NAMALWA (cell line): ENCODE data around the gene SYTL3.

Experiments
- DNase-seq: peaks from one replicate; pipeline ENCODE4 v3.0.0-alpha.2; 2015; ENCODE audit warnings: low spot score

Gene SYTL3

GRCh38 chr6:158799051-158799792, 149.4 kb downstream of the SYTL3 start:
- peak; percentile 54 for DNase-seq

- DNase-seq, result no peak
These were observed 151.9 kb downstream of the SYTL3 start for GRCh38 chr6:158801655-158802294.

GRCh38 chr6:158803733-158804143, 153.9 kb downstream of the SYTL3 start:
- DNase-seq, result peak; percentile 81

- peak; percentile 49 for DNase-seq
These were observed 154.4 kb downstream of the SYTL3 start for GRCh38 chr6:158804207-158804606.

GRCh38 chr6:158805698-158806377, 156.0 kb downstream of the SYTL3 start:
- peak; percentile 41 for DNase-seq

- peak; percentile 57 for DNase-seq
These were observed 157.9 kb downstream of the SYTL3 start for GRCh38 chr6:158807515-158808441.

- no peak for DNase-seq
These were observed 158.6 kb downstream of the SYTL3 start for GRCh38 chr6:158808442-158808833.

GRCh38 chr6:158808941-158809678, 159.3 kb downstream of the SYTL3 start:
- DNase-seq, result peak; percentile 95

- peak; percentile 54 for DNase-seq
These were observed 160.6 kb downstream of the SYTL3 start for GRCh38 chr6:158810155-158811095.

GRCh38 chr6:158812611-158813010, 162.8 kb downstream of the SYTL3 start:
- DNase-seq, result no peak

- peak; percentile 38 for DNase-seq
These were observed 163.2 kb downstream of the SYTL3 start for GRCh38 chr6:158813032-158813431.
